ENCODE results near the gene FERMT3. TPM values are rescaled to one million over a fixed set of nuclear protein-coding genes. Genes with fewer than 3 reads are reported as not detected.

FERMT3 gene
- total and polyA plus RNA-seq, 2 of the 13 experiments (the other 11 are each of a cell fraction or from before 2014, with no cell fraction given) = 0.29 TPM; not detected in 1

GRCh38 chr11:64234647-64235379 is 28.3 kb downstream of the FERMT3 start (continued):
- no peak for TF ChIP-seq FOXC1 (CRISPR knock-in tag; IDR thresholded peaks at IDR 0.05; ENCODE audit: borderline replicate concordance)
- TF ChIP-seq ZNF562 (CRISPR knock-in tag; IDR thresholded peaks at IDR 0.05; ENCODE audit: borderline replicate concordance) = no peak
- TF ChIP-seq ZEB1 (IDR thresholded peaks at IDR 0.05; ENCODE audit: insufficient replicate concordance, low read depth) = no peak
- no peak for TF ChIP-seq ZNF589 (CRISPR knock-in tag; conservative IDR thresholded peaks at IDR 0.05)
- TF ChIP-seq DPF2 (CRISPR knock-in tag; IDR thresholded peaks at IDR 0.05; ENCODE audit: borderline replicate concordance, low read depth) = no peak
- no peak for TF ChIP-seq GPN1 (CRISPR knock-in tag; IDR thresholded peaks at IDR 0.05; ENCODE audit: borderline replicate concordance)
- peak; percentile 52; the same call in 1 of the 2 replicates for TF ChIP-seq ZFY (CRISPR knock-in tag; IDR thresholded peaks at IDR 0.05)
- TF ChIP-seq NFIB (CRISPR knock-in tag; IDR thresholded peaks at IDR 0.05; ENCODE audit: borderline replicate concordance) = no peak
- TF ChIP-seq ZNF350 (CRISPR knock-in tag; IDR thresholded peaks at IDR 0.05; ENCODE audit: borderline replicate concordance, low read depth) = no peak
- no peak for TF ChIP-seq THRA (CRISPR knock-in tag; IDR thresholded peaks at IDR 0.05; ENCODE audit: borderline replicate concordance)
- TF ChIP-seq ZNF704 (CRISPR knock-in tag; IDR thresholded peaks at IDR 0.05; ENCODE audit: borderline replicate concordance) = no peak
- TF ChIP-seq IRF2 (CRISPR knock-in tag; IDR thresholded peaks at IDR 0.05) = peak; percentile 24; the same call in 1 of the 2 replicates
- TF ChIP-seq GABPB1 (CRISPR knock-in tag; IDR thresholded peaks at IDR 0.05) = peak; percentile 70
- TF ChIP-seq MYNN (CRISPR knock-in tag; IDR thresholded peaks at IDR 0.05; ENCODE audit: low read depth) = no peak
- no peak for TF ChIP-seq ZNF672 (CRISPR knock-in tag; IDR thresholded peaks at IDR 0.05)
- TF ChIP-seq MED8 (CRISPR knock-in tag; IDR thresholded peaks at IDR 0.05; ENCODE audit: insufficient replicate concordance) = no peak
- no peak; the same call in 1 of the 2 replicates for TF ChIP-seq ZNF773 (CRISPR knock-in tag; IDR thresholded peaks at IDR 0.05; ENCODE audit: borderline replicate concordance)
- no peak for TF ChIP-seq BRF2 (CRISPR knock-in tag; IDR thresholded peaks at IDR 0.05)
- no peak for TF ChIP-seq NFATC3 (CRISPR knock-in tag; IDR thresholded peaks at IDR 0.05)
- no peak for TF ChIP-seq AKNA (CRISPR knock-in tag; IDR thresholded peaks at IDR 0.05; ENCODE audit: borderline replicate concordance)
- no peak for TF ChIP-seq HNRNPUL1 (IDR thresholded peaks at IDR 0.05; ENCODE audit: low read depth, low read length)
